Measurements from ENCODE around the gene STAMBPL1. TPM values are rescaled to one million over a fixed set of nuclear protein-coding genes. Genes with fewer than 3 reads are reported as not detected.

STAMBPL1 gene
- total RNA-seq, 1 donor from 2014 or later = 2.6 TPM

DNA sequence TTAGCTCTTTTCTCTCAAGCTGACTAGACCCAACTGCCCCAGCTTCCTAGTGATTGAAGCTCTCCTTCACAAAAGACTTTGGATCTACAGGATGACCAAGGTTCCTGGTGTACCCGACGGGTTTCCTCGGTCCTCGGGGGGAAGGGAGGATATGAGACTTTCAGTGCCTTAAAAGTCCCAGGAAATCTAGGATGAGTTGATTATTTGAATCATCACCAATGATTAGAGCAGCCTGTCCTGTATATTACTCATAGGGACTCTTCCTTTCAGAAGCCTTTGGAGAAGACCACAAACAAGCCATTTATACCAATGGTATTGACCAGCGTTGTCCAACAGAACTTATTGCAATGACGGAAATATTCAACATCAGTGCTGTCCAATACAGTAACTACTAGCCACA lies 78.7 kb downstream of the STAMBPL1 start:
- H3K4me3 ChIP-seq (ENCODE audit: low read depth, low read length) = no peak overlapping the region
- no peaks in the 10 kb centered on the region for H3K27me3 ChIP-seq (ENCODE audit: control insufficient read depth, insufficient read depth, low read length)
- FAIRE-seq (no peak), DNase-seq (ENCODE audit: low read depth) (peak; percentile 20)
- TF ChIP-seq, protein P1, sequence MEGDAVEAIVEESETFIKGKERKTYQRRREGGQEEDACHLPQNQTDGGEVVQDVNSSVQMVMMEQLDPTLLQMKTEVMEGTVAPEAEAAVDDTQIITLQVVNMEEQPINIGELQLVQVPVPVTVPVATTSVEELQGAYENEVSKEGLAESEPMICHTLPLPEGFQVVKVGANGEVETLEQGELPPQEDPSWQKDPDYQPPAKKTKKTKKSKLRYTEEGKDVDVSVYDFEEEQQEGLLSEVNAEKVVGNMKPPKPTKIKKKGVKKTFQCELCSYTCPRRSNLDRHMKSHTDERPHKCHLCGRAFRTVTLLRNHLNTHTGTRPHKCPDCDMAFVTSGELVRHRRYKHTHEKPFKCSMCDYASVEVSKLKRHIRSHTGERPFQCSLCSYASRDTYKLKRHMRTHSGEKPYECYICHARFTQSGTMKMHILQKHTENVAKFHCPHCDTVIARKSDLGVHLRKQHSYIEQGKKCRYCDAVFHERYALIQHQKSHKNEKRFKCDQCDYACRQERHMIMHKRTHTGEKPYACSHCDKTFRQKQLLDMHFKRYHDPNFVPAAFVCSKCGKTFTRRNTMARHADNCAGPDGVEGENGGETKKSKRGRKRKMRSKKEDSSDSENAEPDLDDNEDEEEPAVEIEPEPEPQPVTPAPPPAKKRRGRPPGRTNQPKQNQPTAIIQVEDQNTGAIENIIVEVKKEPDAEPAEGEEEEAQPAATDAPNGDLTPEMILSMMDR (IDR thresholded peaks at IDR 0.05; ENCODE audit: insufficient read depth, low read length, severe bottlenecking) = no peak
- H3K36me3 ChIP-seq (ENCODE audit: control insufficient read depth, insufficient read depth, low read length) = no peaks in the 10 kb centered on the region

DNA sequence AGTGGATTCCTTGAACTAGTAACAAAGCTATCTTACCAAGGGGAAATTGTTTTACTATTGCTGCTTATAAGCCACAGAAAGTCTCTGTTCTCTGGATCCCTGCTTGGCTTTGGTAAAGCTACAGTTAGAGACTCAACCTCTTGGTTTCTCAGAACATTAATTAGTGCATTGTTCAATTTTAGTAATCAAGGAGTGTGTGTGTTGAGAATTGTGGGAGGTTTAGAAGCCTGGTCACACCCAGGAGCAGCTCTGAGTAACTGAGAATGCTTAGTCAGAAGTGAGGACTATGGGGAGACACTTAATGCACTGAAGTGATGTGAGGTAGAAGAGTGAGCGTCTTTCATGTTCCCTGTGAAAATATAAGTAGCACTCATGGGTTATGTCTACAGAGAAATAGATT lies 80.8 kb downstream of the STAMBPL1 start:
- TF ChIP-seq, protein P1 (IDR thresholded peaks at IDR 0.05; ENCODE audit: insufficient read depth, low read length, severe bottlenecking) = no peak
- peak; percentile 35 for DNase-seq (ENCODE audit: low read depth)
- no peak for FAIRE-seq

DNA sequence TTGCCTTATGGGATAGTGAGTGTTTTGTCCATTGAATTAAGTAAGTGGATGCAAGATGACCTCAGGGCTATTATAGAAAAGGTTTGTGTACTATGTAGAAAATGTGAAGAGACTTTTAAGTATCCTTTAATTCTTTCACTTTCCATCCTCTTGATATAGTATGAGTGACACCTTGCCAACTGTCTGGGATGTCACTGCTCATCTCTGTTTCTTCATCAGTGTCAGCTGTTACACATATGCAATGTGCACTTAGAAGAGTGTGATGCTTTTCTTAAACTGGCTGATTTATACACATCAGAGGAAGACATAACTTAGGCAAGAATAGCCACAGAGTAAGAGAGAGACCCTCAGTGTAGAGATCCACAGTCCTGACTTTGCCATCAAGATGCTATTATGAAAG lies 81.2 kb downstream of the STAMBPL1 start:
- TF ChIP-seq, protein P1 (IDR thresholded peaks at IDR 0.05; ENCODE audit: insufficient read depth, low read length, severe bottlenecking) = no peak
- no peaks in the 10 kb centered on the region for H3K27me3 ChIP-seq (ENCODE audit: control insufficient read depth, insufficient read depth, low read length)
- DNase-seq (ENCODE audit: low read depth) (no peak), FAIRE-seq (no peak)
- H3K36me3 ChIP-seq (ENCODE audit: control insufficient read depth, insufficient read depth, low read length) = no peaks in the 10 kb centered on the region
- no peak overlapping the region for H3K4me3 ChIP-seq (ENCODE audit: low read depth, low read length)

More for the DNA sequence above, 80.8 kb downstream of the STAMBPL1 start:
- no peak overlapping the region for H3K4me3 ChIP-seq (ENCODE audit: low read depth, low read length)
- H3K27me3 ChIP-seq (ENCODE audit: control insufficient read depth, insufficient read depth, low read length) = no peaks in the 10 kb centered on the region
- no peaks in the 10 kb centered on the region for H3K36me3 ChIP-seq (ENCODE audit: control insufficient read depth, insufficient read depth, low read length)

DNA sequence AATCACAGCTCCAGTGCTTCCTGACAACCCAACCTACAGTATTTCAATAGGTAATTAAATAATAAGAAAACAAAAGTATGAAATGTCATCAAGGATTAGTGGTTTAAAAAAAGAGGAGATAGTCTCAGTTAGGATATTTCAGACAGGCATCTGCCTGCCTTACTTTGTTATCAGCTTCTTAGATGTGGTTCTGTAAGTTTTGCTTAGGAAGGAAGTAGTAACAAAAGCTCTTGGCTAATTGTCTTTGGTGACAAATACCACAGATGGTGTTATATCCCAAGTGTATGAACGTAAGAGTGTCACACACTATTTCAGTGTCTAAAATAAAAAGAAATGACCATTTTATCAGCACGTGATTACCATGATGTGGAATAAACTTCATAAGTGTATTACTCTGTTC lies 82.3 kb downstream of the STAMBPL1 start:
- TF ChIP-seq, protein P1 (IDR thresholded peaks at IDR 0.05; ENCODE audit: insufficient read depth, low read length, severe bottlenecking) = no peak
- DNase-seq (ENCODE audit: low read depth) = no peak
- no peaks in the 10 kb centered on the region for H3K36me3 ChIP-seq (ENCODE audit: control insufficient read depth, insufficient read depth, low read length)
- no peak overlapping the region for H3K4me3 ChIP-seq (ENCODE audit: low read depth, low read length)
- no peak for FAIRE-seq
- no peaks in the 10 kb centered on the region for H3K27me3 ChIP-seq (ENCODE audit: control insufficient read depth, insufficient read depth, low read length)

DNA sequence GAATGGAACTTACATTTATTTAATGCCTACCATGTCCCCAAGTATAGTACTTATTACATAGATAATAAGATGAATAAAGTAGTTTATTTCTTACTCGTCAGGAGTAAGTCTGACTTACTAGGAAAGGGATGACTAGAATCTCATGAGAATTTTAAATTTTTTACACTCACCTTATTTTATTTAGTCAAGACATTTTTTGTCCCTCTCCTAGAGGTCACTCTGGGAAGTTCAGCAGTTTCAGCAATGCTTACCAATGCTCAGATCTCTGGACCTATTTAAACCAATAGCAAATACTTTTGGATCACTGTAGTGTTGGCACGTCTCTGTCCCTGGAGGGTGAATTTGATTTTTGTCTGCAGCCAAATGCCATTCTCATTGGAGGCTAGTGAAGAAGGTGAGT lies 83.3 kb downstream of the STAMBPL1 start:
- TF ChIP-seq, protein P1 (IDR thresholded peaks at IDR 0.05; ENCODE audit: insufficient read depth, low read length, severe bottlenecking) = no peak
- DNase-seq (ENCODE audit: low read depth) (no peak), FAIRE-seq (no peak)
- Histone ChIP-seq H3K27me3 (ENCODE audit: control insufficient read depth, insufficient read depth, low read length) (no peaks in the 10 kb centered on the region), H3K36me3 (ENCODE audit: control insufficient read depth, insufficient read depth, low read length) (no peaks in the 10 kb centered on the region), H3K4me3 (ENCODE audit: low read depth, low read length) (no peak overlapping the region)

DNA sequence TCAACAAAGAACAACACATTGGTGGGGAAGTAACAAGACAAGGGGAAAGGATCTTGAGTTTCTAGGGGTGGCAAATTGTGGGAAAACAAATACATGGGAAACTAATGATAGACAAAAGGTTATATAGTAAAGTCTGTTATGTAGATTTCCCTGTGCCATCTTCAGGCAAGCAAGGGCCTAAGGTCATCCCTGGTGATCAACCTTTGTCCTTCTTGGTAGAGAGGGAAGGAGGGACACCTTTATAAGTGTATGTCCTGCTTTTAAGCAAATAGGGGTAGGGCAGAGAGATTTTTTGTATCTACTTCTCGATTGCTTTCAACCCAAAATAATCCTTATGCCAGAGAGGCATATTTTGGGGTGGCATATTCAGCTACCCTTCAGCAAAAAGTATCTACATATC lies 84.3 kb downstream of the STAMBPL1 start:
- H3K4me3 ChIP-seq (ENCODE audit: low read depth, low read length) = no peak overlapping the region
- FAIRE-seq (no peak), DNase-seq (ENCODE audit: low read depth) (no peak)
- no peaks in the 10 kb centered on the region for H3K36me3 ChIP-seq (ENCODE audit: control insufficient read depth, insufficient read depth, low read length)
- no peaks in the 10 kb centered on the region for H3K27me3 ChIP-seq (ENCODE audit: control insufficient read depth, insufficient read depth, low read length)
- TF ChIP-seq, protein P1 (IDR thresholded peaks at IDR 0.05; ENCODE audit: insufficient read depth, low read length, severe bottlenecking) = no peak

All from bronchial epithelial cell (primary cell).